Colonic mucosa (tissue), 4 donors: ENCODE measurements around the gene MED17. TPM values are rescaled to one million over a fixed set of nuclear protein-coding genes. Genes with fewer than 3 reads are reported as not detected.

ENCODE experiments used
- DNase-seq: peaks from one replicate; pipeline ENCODE4 v3.0.0-alpha.2; 2020
- H3K27ac ChIP-seq: fragments of 200-600 bp; one replicate; pipeline ENCODE4 v1.8.0; 2021
- H3K27me3 ChIP-seq: fragments of 200-600 bp; one replicate; pipeline ENCODE4 v1.8.0; 2021
- H3K36me3 ChIP-seq: fragments of 200-600 bp; one replicate; pipeline ENCODE4 v1.8.0; 2021
- H3K4me1 ChIP-seq: fragments of 200-600 bp; one replicate; pipeline ENCODE4 v1.8.0; 2021; ENCODE audit warnings: mild to moderate bottlenecking
- H3K4me3 ChIP-seq: fragments of 200-600 bp; one replicate; pipeline ENCODE4 v1.8.0; 2021
- H3K9ac ChIP-seq, 2 donors: one replicate each; pipeline ENCODE4 v1.7.0; 2013; ENCODE audit warnings: control low read depth in 2 of 2, low read depth in 2 of 2, low read length in 2 of 2
- H3K9me3 ChIP-seq: fragments of 200-600 bp; one replicate; pipeline ENCODE4 v1.8.0; 2021
- intact Hi-C: fragments of 100-400 bp; cut with DNase I; formaldehyde crosslinking; loops from one replicate; pipeline ENCODE4 v1.14.1; 2022
- total RNA-seq, 2 donors: library from RNA; stranded (reverse); fragmentation: NEBNext Ultra II Directional in 1 of 2; extraction: Animal tissue kit (Norgen Biotek cat#: 25700) in 1 of 2; gene quantifications; one replicate each; pipeline ENCODE4 v1.2.1, GENCODE V29; 2021
- TF ChIP-seq, protein P1 (sequence below): fragments of 200-600 bp; IDR thresholded peaks from one replicate; pipeline ENCODE4 v1.8.0; 2022; ENCODE audit warnings: antibody characterized with exemption, mild to moderate bottlenecking
- donor health status: healthy.
- donor health status: DM: no; HTN: no; CAD: no.
- donor health status: DM: no; HTN: no; CAD: no.

The MED17 gene
- total RNA-seq, 2 donors from 2014 or later = 23.9 to 30.9 TPM

DNA sequence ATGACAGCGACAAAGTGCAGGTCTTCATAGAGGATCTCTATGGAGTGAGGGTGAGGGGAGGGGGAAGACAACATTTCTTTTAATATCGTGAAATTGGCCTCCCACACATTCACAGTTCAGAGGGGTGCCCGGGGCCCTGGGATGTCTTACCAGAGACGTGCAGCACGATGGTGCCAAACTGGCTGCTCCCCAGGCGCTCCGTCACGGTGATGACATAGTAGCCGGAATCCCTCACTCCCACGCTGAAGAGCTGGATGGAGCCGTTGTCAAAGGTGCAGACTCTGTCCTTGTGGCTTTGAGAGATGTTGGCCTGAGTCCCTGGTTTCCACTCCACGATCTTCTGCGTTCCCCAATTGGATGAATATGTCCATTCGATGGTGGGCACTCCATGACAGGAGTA is 36.8 kb downstream of the MED17 start:
- Histone ChIP-seq H3K27me3 (no peaks in the 10 kb centered on the region), H3K9ac (no peak overlapping the region), H3K4me1 (no peaks in the 10 kb centered on the region), H3K4me3 (no peak overlapping the region), H3K9me3 (no peaks in the 10 kb centered on the region), H3K36me3 (no peaks in the 10 kb centered on the region), H3K27ac (no peak overlapping the region)
- intact Hi-C loops = no loop called here
- TF ChIP-seq, protein P1, sequence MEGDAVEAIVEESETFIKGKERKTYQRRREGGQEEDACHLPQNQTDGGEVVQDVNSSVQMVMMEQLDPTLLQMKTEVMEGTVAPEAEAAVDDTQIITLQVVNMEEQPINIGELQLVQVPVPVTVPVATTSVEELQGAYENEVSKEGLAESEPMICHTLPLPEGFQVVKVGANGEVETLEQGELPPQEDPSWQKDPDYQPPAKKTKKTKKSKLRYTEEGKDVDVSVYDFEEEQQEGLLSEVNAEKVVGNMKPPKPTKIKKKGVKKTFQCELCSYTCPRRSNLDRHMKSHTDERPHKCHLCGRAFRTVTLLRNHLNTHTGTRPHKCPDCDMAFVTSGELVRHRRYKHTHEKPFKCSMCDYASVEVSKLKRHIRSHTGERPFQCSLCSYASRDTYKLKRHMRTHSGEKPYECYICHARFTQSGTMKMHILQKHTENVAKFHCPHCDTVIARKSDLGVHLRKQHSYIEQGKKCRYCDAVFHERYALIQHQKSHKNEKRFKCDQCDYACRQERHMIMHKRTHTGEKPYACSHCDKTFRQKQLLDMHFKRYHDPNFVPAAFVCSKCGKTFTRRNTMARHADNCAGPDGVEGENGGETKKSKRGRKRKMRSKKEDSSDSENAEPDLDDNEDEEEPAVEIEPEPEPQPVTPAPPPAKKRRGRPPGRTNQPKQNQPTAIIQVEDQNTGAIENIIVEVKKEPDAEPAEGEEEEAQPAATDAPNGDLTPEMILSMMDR = no peak
- no peak for DNase-seq

DNA sequence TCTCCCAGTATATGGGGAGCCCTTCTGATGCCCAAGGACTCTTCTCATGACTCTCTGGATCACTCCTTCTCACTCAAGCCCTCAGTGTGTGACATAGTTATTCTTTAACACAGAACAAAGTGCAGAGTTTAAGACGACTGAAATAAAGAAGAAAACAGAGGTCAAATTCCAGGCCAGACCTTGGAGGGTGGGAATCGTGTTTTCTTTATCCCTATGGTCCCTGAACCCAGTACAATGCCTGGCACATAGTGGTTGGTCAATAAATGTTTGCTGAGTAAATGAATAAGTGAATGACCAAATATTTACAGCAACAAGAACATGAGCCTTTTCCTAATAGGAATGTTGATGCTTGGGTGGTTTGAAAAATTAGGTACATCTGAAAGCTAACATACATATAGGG is 37.5 kb downstream of the MED17 start:
- Histone ChIP-seq H3K9ac (no peak overlapping the region), H3K27me3 (no peaks in the 10 kb centered on the region), H3K9me3 (no peaks in the 10 kb centered on the region), H3K4me3 (no peak overlapping the region), H3K36me3 (no peaks in the 10 kb centered on the region), H3K4me1 (no peaks in the 10 kb centered on the region), H3K27ac (no peak overlapping the region)
- intact Hi-C loops = no loop called here
- no peak for DNase-seq
- TF ChIP-seq, protein P1 = no peak

DNA sequence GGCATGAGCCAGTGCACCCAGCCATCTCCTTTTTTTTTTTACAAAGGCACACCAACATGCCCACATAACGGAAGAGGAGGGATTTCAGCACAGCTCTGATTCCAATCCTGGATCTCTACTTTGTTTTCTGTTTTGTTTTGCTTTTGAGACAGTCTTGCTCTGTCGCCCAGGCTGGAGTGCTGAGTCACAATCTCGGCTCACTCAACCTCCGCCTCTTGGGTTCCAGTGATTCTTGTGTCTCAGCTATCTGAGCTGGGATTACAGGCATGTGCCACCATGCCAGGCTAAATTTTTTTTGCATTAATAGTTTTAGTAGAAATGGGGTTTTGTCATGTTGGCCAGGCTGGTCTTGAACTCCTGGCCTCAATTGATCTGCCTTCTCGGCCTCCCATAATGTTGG is 38.3 kb downstream of the MED17 start:
- H3K27me3 ChIP-seq = no peaks in the 10 kb centered on the region
- H3K9ac ChIP-seq = no peak overlapping the region
- DNase-seq = no peak
- H3K36me3 ChIP-seq = no peaks in the 10 kb centered on the region
- no peak overlapping the region for H3K4me3 ChIP-seq
- no peaks in the 10 kb centered on the region for H3K9me3 ChIP-seq
- H3K4me1 ChIP-seq = no peaks in the 10 kb centered on the region
- H3K27ac ChIP-seq = no peak overlapping the region
- intact Hi-C loops = no loop called here
- TF ChIP-seq, protein P1 = no peak

DNA sequence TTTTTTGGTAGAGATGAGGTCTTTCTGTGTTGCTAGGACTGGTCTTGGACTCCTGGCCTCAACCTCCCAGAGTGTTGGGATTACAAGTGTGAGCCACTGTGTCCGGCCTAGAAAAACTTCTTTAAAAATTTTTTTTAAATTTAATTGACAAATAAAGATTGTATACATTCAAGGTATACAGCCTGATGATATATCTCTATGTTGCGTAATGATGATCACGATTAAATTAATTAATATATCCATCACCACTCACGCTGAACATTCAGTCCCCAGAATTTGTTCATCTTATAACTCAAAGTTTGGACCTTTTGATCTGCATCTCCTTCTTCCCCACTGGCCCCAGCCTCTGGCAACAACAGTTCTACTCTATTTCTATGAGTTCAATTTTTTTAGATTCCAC is 39.1 kb downstream of the MED17 start:
- H3K4me3 ChIP-seq = no peak overlapping the region
- no peak for DNase-seq
- no peak overlapping the region for H3K27ac ChIP-seq
- H3K36me3 ChIP-seq = no peaks in the 10 kb centered on the region
- H3K27me3 ChIP-seq = no peaks in the 10 kb centered on the region
- H3K4me1 ChIP-seq = no peaks in the 10 kb centered on the region
- H3K9ac ChIP-seq = no peak overlapping the region
- TF ChIP-seq, protein P1 = no peak
- no peaks in the 10 kb centered on the region for H3K9me3 ChIP-seq
- intact Hi-C loops = no loop called here

DNA sequence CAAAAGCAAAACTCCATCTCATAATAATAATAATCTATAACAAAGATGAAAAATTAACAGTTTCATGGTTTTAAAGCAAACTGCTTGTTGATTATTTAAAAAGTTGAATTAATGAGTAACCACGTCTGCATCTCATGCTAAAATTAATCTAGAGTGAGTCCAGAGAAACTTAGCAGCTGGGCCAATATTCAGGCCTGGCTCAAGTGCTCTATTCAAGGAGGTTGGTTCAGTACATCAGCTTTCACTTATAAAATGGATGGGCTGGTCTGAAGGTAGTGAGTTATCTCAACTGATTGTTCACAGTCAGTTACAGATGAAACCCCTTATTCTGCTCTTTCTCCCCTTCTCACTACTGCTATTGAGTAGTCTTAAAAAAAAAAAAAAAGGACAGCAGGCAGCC is 43.3 kb downstream of the MED17 start:
- Histone ChIP-seq H3K27me3 (no peaks in the 10 kb centered on the region), H3K9me3 (no peaks in the 10 kb centered on the region), H3K27ac (no peak overlapping the region), H3K36me3 (no peaks in the 10 kb centered on the region), H3K9ac (no peak overlapping the region), H3K4me1 (no peaks in the 10 kb centered on the region), H3K4me3 (no peak overlapping the region)
- intact Hi-C loops = no loop called here
- DNase-seq = no peak
- TF ChIP-seq, protein P1 = no peak

DNA sequence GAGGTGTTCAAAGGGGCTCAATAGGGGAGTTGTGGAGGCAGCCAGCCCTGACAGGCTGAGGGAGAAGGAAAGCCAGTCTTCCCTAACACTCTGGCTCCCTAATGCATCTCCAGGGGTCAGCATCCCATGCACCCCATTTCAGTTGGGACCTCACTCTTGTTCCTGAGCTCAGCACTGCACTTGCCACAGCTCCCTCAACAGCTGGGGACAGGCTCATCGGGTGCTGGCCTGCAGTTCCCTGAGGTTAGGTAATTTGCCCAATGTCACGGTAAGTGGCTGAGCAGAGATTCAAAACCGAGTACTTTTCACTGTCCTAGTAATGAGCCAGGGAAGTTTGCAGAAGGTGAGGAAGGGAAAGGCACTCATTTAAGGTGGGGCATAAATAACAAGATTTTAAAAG is 45.5 kb downstream of the MED17 start:
- TF ChIP-seq, protein P1 = no peak
- intact Hi-C loops = no loop called here
- H3K4me3 ChIP-seq = no peak overlapping the region

More for the DNA sequence above, 45.5 kb downstream of the MED17 start:
- Histone ChIP-seq H3K4me1 (no peaks in the 10 kb centered on the region), H3K27me3 (no peaks in the 10 kb centered on the region), H3K27ac (no peak overlapping the region), H3K36me3 (no peaks in the 10 kb centered on the region), H3K9me3 (no peaks in the 10 kb centered on the region), H3K9ac (no peak overlapping the region)
- DNase-seq = no peak
